Measurements from ENCODE around the gene ARID2. TPM values are rescaled to one million over a fixed set of nuclear protein-coding genes. Genes with fewer than 3 reads are reported as not detected.

The ARID2 gene
- total and polyA plus RNA-seq, 8 donors, result 6.1 to 25.6 (median 13.8) TPM

- DNase-seq (peak; percentile 39 to 83 (median 66)), FAIRE-seq (no peak), ATAC-seq (peak; percentile 3 to 13 (median 6))
- Histone ChIP-seq H3K4me1 (peaks cover 7 to 33% (median 32%) of the 10 kb centered on the region in 3 donors), H3K9me3 (no peaks in the 10 kb centered on the region), H3K27ac (peak overlapping the region; percentile 88 to 99 (median 96)), H3K36me3 (no peaks in the 10 kb centered on the region), H3K27me3 (no peaks in the 10 kb centered on the region), H3K4me3 (peak overlapping the region; percentile 37 to 86 (median 76))
- no peak for TF ChIP-seq CTCF (IDR thresholded peaks at IDR 0.05)
- intact Hi-C loops (cut with DNase I), result no loop called here
- 0% methylated on average over 42 of the region's 42 CpGs for WGBS, 2 donors
These were observed 2.8 kb upstream of the ARID2 start for GRCh38 chr12:45726603-45727300.

- WGBS, 2 donors, result 0% methylated on average over 45 of the region's 45 CpGs
- DNase-seq (peak; percentile 88 to 94 (median 93)), ATAC-seq (peak; percentile 62 to 79 (median 68)), FAIRE-seq (peak; percentile 54)
- intact Hi-C loops (cut with DNase I), result no loop called here
- peak overlapping the region; percentile 37 to 86 (median 76) for H3K4me3 ChIP-seq
- peak overlapping the region; percentile 88 to 99 (median 96) for H3K27ac ChIP-seq
- H3K36me3 ChIP-seq, result no peaks in the 10 kb centered on the region
- peaks cover 7 to 39% (median 39%) of the 10 kb centered on the region in 3 donors for H3K4me1 ChIP-seq
- no peaks in the 10 kb centered on the region for H3K27me3 ChIP-seq
- H3K9me3 ChIP-seq, result no peaks in the 10 kb centered on the region
- TF ChIP-seq CTCF (IDR thresholded peaks at IDR 0.05), result no peak
These were observed 2.1 kb upstream of the ARID2 start for GRCh38 chr12:45727301-45727979.

- Histone ChIP-seq H3K4me1 (peaks cover 10 to 44% (median 41%) of the 10 kb centered on the region in 3 donors), H3K27ac (peak overlapping the region; percentile 88 to 99 (median 96)), H3K27me3 (no peaks in the 10 kb centered on the region), H3K9me3 (no peaks in the 10 kb centered on the region), H3K36me3 (no peaks in the 10 kb centered on the region), H3K4me3 (peak overlapping the region; percentile 37 to 86 (median 76))
- 0% methylated on average over 17 of the region's 17 CpGs for WGBS, 2 donors
- no peak for FAIRE-seq
- ATAC-seq, result no peak
- TF ChIP-seq CTCF (IDR thresholded peaks at IDR 0.05), result no peak
- intact Hi-C loops (cut with DNase I), result no loop called here
- DNase-seq, result no peak
These were observed 1.4 kb upstream of the ARID2 start for GRCh38 chr12:45727980-45728629.

GRCh38 chr12:45728630-45729232 is 775 bp upstream of the ARID2 start:
- intact Hi-C loops (cut with DNase I), result no loop called here
- DNase-seq (peak; percentile 97 to 98 (median 98)), FAIRE-seq (peak; percentile 45), ATAC-seq (peak; percentile 72 to 83 (median 78))
- H3K4me3 ChIP-seq, result peak overlapping the region; percentile 37 to 86 (median 76)
- H3K4me1 ChIP-seq, result peaks cover 13 to 44% (median 42%) of the 10 kb centered on the region in 3 donors
- peak overlapping the region; percentile 88 to 99 (median 96) for H3K27ac ChIP-seq
- H3K27me3 ChIP-seq, result no peaks in the 10 kb centered on the region
- peak; percentile 92 to 98 (median 96) for TF ChIP-seq CTCF (IDR thresholded peaks at IDR 0.05)
- WGBS, 2 donors, result 0% methylated on average over 42 to 65 of the region's 65 CpGs
- no peaks in the 10 kb centered on the region for H3K9me3 ChIP-seq
- H3K36me3 ChIP-seq, result no peaks in the 10 kb centered on the region

Measured in pancreas (tissue), 10 donors.